ENCODE measurements around the gene ADAMTS12. TPM values are rescaled to one million over a fixed set of nuclear protein-coding genes. Genes with fewer than 3 reads are reported as not detected.

Gene ADAMTS12
- polyA plus RNA-seq, 1 donor (not counting 4 experiments of a cell fraction or from before 2014, with no cell fraction given) = 0.49 TPM

DNA sequence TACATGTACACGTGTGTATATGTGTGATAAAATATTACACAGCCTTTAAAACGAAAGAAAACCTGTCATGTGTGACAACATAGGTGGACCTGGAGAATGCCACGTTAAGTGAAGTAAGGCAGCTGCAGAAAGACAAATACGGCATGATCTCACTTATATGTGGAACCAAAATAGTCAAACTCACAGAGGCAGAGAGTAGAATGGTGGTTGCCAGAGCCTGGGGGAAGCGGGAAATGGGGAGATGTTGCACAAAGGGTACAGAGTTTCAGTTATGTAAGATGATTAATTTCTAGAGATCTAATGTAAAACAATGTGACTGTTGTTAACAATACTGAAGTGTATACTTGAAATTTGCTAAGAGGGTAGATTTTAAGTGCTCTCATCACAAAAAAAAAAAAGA is 34.8 kb downstream of the ADAMTS12 start:
- Histone ChIP-seq H3K36me3 (ENCODE audit: control insufficient read depth in 2 of 2, extremely low read depth in 1 of 2, insufficient read depth in 2 of 2, low read length in 2 of 2) (no peaks in the 10 kb centered on the region), H3K9me3 (ENCODE audit: control insufficient read depth, low read depth, low read length) (no peaks in the 10 kb centered on the region), H3K9ac (ENCODE audit: control insufficient read depth, extremely low read depth, insufficient read depth, low read length) (no peak overlapping the region), H3K79me2 (ENCODE audit: control insufficient read depth, insufficient read depth, low read length) (no peaks in the 10 kb centered on the region), H3K4me2 (ENCODE audit: control insufficient read depth, extremely low read depth, insufficient read depth, low read depth, low read length) (no peak overlapping the region), H3K9me1 (ENCODE audit: control insufficient read depth, extremely low read depth, insufficient read depth, low read length) (no peaks in the 10 kb centered on the region), H3K27ac (ENCODE audit: control insufficient read depth, insufficient read depth, low read length) (no peak overlapping the region), H3K27me3 (ENCODE audit: control insufficient read depth, extremely low read depth, insufficient read depth, low read length) (no peaks in the 10 kb centered on the region), H2AFZ (ENCODE audit: control insufficient read depth, low read length) (no peak overlapping the region), H3K4me3 (ENCODE audit: control insufficient read depth in 2 of 3, extremely low read depth in 1 of 3, insufficient read depth in 2 of 3, low read depth in 1 of 3, low read length in 3 of 3) (no peak overlapping the region), H3K4me1 (ENCODE audit: control insufficient read depth, extremely low read depth, insufficient read depth, low read length) (no peaks in the 10 kb centered on the region), H4K20me1 (ENCODE audit: control insufficient read depth, extremely low read depth, insufficient read depth, low read length) (no peaks in the 10 kb centered on the region)
- dilution Hi-C loops (cut with MboI; ENCODE audit: extremely low pct_ligation_motif_present, low sequenced_read_pairs) = no loop called here
- no peak for FAIRE-seq
- TF ChIP-seq, protein P1, sequence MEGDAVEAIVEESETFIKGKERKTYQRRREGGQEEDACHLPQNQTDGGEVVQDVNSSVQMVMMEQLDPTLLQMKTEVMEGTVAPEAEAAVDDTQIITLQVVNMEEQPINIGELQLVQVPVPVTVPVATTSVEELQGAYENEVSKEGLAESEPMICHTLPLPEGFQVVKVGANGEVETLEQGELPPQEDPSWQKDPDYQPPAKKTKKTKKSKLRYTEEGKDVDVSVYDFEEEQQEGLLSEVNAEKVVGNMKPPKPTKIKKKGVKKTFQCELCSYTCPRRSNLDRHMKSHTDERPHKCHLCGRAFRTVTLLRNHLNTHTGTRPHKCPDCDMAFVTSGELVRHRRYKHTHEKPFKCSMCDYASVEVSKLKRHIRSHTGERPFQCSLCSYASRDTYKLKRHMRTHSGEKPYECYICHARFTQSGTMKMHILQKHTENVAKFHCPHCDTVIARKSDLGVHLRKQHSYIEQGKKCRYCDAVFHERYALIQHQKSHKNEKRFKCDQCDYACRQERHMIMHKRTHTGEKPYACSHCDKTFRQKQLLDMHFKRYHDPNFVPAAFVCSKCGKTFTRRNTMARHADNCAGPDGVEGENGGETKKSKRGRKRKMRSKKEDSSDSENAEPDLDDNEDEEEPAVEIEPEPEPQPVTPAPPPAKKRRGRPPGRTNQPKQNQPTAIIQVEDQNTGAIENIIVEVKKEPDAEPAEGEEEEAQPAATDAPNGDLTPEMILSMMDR (optimal IDR thresholded peaks at IDR 0.05 in 1 of 3, IDR thresholded peaks at IDR 0.05 in 1 of 3, conservative IDR thresholded peaks at IDR 0.05 in 1 of 3; ENCODE audit: extremely low read depth in 1 of 3, insufficient read depth in 2 of 3, low read length in 3 of 3) = no peak
- TF ChIP-seq EZH2 (IDR thresholded peaks at IDR 0.05; ENCODE audit: low read length) = no peak
- DNase-seq (ENCODE audit: low read depth, low spot score) = no peak

DNA sequence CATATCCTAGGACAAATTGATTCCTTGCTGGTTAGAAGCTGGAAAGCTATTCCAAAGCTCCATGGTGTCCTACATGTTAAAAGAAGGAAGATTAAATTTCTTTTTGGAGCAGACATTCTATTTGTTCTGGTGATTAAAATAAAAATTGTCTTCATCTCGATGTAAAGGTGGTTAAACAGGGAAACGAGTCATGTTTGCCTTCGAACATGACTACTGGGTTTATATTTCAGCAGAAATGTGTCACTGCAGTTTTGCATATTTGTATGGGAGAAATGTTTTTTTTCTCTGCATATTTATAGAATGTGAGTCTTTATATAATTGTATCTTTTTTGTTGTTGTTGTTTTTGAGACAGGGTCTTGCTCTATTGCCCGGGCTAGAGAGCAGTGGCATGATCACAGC is 36.4 kb downstream of the ADAMTS12 start:
- H3K4me1 ChIP-seq (ENCODE audit: control insufficient read depth, extremely low read depth, insufficient read depth, low read length) = no peaks in the 10 kb centered on the region
- no peaks in the 10 kb centered on the region for H3K79me2 ChIP-seq (ENCODE audit: control insufficient read depth, insufficient read depth, low read length)
- no peak for DNase-seq (ENCODE audit: low read depth, low spot score)
- H3K9me1 ChIP-seq (ENCODE audit: control insufficient read depth, extremely low read depth, insufficient read depth, low read length) = no peaks in the 10 kb centered on the region
- H3K9ac ChIP-seq (ENCODE audit: control insufficient read depth, extremely low read depth, insufficient read depth, low read length) = no peak overlapping the region
- no peaks in the 10 kb centered on the region for H3K36me3 ChIP-seq (ENCODE audit: control insufficient read depth in 2 of 2, extremely low read depth in 1 of 2, insufficient read depth in 2 of 2, low read length in 2 of 2)
- H3K4me3 ChIP-seq (ENCODE audit: control insufficient read depth in 2 of 3, extremely low read depth in 1 of 3, insufficient read depth in 2 of 3, low read depth in 1 of 3, low read length in 3 of 3) = no peak overlapping the region
- H4K20me1 ChIP-seq (ENCODE audit: control insufficient read depth, extremely low read depth, insufficient read depth, low read length) = no peaks in the 10 kb centered on the region
- TF ChIP-seq, protein P1 (optimal IDR thresholded peaks at IDR 0.05 in 1 of 3, IDR thresholded peaks at IDR 0.05 in 1 of 3, conservative IDR thresholded peaks at IDR 0.05 in 1 of 3; ENCODE audit: extremely low read depth in 1 of 3, insufficient read depth in 2 of 3, low read length in 3 of 3) = no peak
- no peak for TF ChIP-seq EZH2 (IDR thresholded peaks at IDR 0.05; ENCODE audit: low read length)
- no peak for FAIRE-seq
- no peaks in the 10 kb centered on the region for H3K9me3 ChIP-seq (ENCODE audit: control insufficient read depth, low read depth, low read length)
- no peak overlapping the region for H3K27ac ChIP-seq (ENCODE audit: control insufficient read depth, insufficient read depth, low read length)
- H3K4me2 ChIP-seq (ENCODE audit: control insufficient read depth, extremely low read depth, insufficient read depth, low read depth, low read length) = no peak overlapping the region
- dilution Hi-C loops (cut with MboI; ENCODE audit: extremely low pct_ligation_motif_present, low sequenced_read_pairs) = no loop called here
- no peak overlapping the region for H2AFZ ChIP-seq (ENCODE audit: control insufficient read depth, low read length)
- H3K27me3 ChIP-seq (ENCODE audit: control insufficient read depth, extremely low read depth, insufficient read depth, low read length) = no peaks in the 10 kb centered on the region
